ENCODE data around the gene PI4K2B. TPM values are rescaled to one million over a fixed set of nuclear protein-coding genes. Genes with fewer than 3 reads are reported as not detected.
A peak's percentile ranks its signal among the peaks of the same experiment; 100 is the strongest.

The PI4K2B gene
- polyA plus RNA-seq (2013) = 17.8 TPM

DNA sequence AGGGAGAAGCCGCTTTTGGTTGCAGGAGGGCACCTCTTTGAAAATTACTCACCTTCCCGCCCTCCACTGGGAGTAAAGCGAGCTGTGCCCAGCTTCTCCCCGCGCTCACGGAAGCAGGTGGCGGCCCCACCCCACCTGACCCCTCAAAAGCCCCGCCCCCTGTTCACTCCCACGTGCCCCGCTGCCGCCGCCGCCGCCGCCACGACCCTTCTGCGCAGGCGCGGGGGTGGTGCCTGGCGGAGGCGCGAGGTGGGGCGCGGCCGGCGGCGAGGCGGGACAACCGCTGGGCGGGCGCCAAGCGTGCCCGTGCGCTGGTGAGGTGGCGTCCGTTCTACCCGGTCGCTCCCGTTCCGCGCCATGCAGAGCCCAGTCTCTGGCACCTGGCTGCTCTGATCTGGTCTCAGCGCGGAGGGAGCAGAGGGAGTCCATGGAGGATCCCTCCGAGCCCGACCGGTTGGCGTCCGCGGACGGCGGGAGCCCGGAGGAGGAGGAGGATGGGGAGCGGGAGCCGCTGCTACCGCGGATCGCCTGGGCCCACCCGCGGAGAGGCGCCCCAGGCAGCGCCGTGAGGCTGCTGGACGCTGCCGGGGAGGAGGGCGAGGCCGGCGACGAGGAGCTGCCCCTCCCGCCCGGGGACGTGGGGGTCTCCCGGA lies at the start of gene PI4K2B:
PI4K2B (plus strand) TSS at position 297 of the 653 bp plus-strand sequence; CDS start at position 428, 131 bp downstream.
- Histone ChIP-seq H3K27ac (ENCODE audit: insufficient read depth in 1 of 2, low read depth in 1 of 2, low read length in 2 of 2, poor library complexity in 1 of 2, severe bottlenecking in 2 of 2) (peak within 1 kb of the TSS; percentile 59 to 74), H3K4me3 (ENCODE audit: control insufficient read depth in 1 of 7, extremely low read depth in 1 of 7, insufficient read depth in 4 of 7, low read depth in 2 of 7, low read length in 6 of 7) (peak within 1 kb of the TSS; percentile 81 to 97 (median 93)), H3K9me3 (ENCODE audit: control extremely low read depth in 1 of 5, control insufficient read depth in 4 of 5, insufficient read depth in 2 of 5, low read depth in 1 of 5, low read length in 4 of 5) (peaks cover 7 to 18% (median 10%) of the 10 kb centered on the region in 5 experiments), H3K4me1 (ENCODE audit: control extremely low read depth in 1 of 4, control insufficient read depth in 4 of 4, insufficient read depth in 4 of 4, low read length in 3 of 4) (peaks cover 8 to 31% (median 17%) of the 10 kb centered on the region in 4 experiments), H3K36me3 (ENCODE audit: control insufficient read depth in 4 of 4, insufficient read depth in 4 of 4, low read length in 3 of 4) (peaks cover 0 to 2% (median 0%) of the 10 kb centered on the region in 4 experiments), H3K27me3 (replicated peaks in 2 of 5; ENCODE audit: control insufficient read depth in 4 of 5, insufficient read depth in 5 of 5, low read length in 4 of 5) (no peaks in the 10 kb centered on the region)
- CTCF ChIA-PET = interaction anchor here (1.0 to 1.5 kb wide), 3 partner anchors 19 to 77 kb away, joined by 3 to 4 read pairs (median 3); no protein-coding TSS in a partner anchor
- POLR2A ChIA-PET = interaction anchor here (0.6 kb wide), 1 partner anchor 54 kb away, joined by 4 read pairs; no protein-coding TSS in a partner anchor
- 3% methylated on average over 39 of the region's 72 CpGs for WGBS (ENCODE audit: insufficient coverage)
- DNase-seq = peak; percentile 89 to 95 (median 94)

DNA sequence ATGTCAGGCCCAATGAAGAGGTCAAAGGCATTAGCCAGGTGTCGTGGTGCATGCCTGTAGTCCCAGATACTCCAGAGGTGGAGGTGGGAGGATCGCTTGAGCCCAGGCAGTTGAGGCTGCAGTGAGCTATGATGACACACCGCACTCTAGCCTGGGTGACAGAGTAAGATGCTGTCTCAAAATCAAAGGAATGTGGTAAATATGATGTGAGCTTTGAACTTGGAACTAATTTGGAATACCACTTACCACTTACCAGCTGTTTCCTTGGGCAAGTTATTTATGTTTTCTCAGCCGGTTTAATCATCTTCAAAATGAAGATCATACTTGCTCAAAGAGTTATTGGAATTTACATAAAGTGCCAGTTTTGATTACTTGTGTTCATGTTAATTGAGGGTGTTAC lies 49.8 kb upstream of the PI4K2B start:
- ChIA-PET POLR2A (no interaction called here), CTCF (interaction anchor here (0.7 kb wide), 1 partner anchor 11 kb away, joined by 3 read pairs; no protein-coding TSS in a partner anchor)
- no peaks in the 10 kb centered on the region for H3K27me3 ChIP-seq (replicated peaks in 2 of 5; ENCODE audit: control insufficient read depth in 4 of 5, insufficient read depth in 5 of 5, low read length in 4 of 5)
- H3K27ac ChIP-seq (ENCODE audit: insufficient read depth in 1 of 2, low read depth in 1 of 2, low read length in 2 of 2, poor library complexity in 1 of 2, severe bottlenecking in 2 of 2) = no peak overlapping the region
- no peaks in the 10 kb centered on the region for H3K9me3 ChIP-seq (ENCODE audit: control extremely low read depth in 1 of 5, control insufficient read depth in 4 of 5, insufficient read depth in 2 of 5, low read depth in 1 of 5, low read length in 4 of 5)
- WGBS (ENCODE audit: insufficient coverage) = 97% methylated on average over 3 of the region's 4 CpGs
- DNase-seq = no peak
- no peaks in the 10 kb centered on the region for H3K36me3 ChIP-seq (ENCODE audit: control insufficient read depth in 4 of 4, insufficient read depth in 4 of 4, low read length in 3 of 4)
- no peak overlapping the region for H3K4me3 ChIP-seq (ENCODE audit: control insufficient read depth in 1 of 7, extremely low read depth in 1 of 7, insufficient read depth in 4 of 7, low read depth in 2 of 7, low read length in 6 of 7)
- H3K4me1 ChIP-seq (ENCODE audit: control extremely low read depth in 1 of 4, control insufficient read depth in 4 of 4, insufficient read depth in 4 of 4, low read length in 3 of 4) = no peaks in the 10 kb centered on the region

DNA sequence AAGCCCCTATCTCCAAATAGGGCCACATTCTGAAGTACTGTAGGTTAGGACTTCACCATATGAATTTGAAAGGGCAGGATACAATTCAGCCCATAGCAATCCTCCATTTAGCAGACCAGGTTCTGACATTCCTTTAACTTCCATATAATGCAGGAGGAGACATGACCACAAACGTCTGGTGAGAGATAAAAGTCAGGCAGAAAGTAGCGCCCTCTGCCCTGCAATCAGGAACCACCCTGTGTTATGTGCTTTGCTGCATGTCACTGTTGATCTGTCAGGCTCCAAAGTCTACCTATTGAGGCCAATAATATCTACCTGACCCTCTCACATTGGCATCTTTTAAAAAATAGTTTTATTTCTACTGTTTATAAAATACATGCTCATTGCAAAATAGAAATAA lies 43.4 kb upstream of the PI4K2B start:
- CTCF ChIA-PET = no interaction called here
- Histone ChIP-seq H3K9me3 (ENCODE audit: control extremely low read depth in 1 of 5, control insufficient read depth in 4 of 5, insufficient read depth in 2 of 5, low read depth in 1 of 5, low read length in 4 of 5) (no peaks in the 10 kb centered on the region), H3K4me1 (ENCODE audit: control extremely low read depth in 1 of 4, control insufficient read depth in 4 of 4, insufficient read depth in 4 of 4, low read length in 3 of 4) (no peaks in the 10 kb centered on the region), H3K27ac (ENCODE audit: insufficient read depth in 1 of 2, low read depth in 1 of 2, low read length in 2 of 2, poor library complexity in 1 of 2, severe bottlenecking in 2 of 2) (no peak overlapping the region), H3K4me3 (ENCODE audit: control insufficient read depth in 1 of 7, extremely low read depth in 1 of 7, insufficient read depth in 4 of 7, low read depth in 2 of 7, low read length in 6 of 7) (no peak overlapping the region), H3K27me3 (replicated peaks in 2 of 5; ENCODE audit: control insufficient read depth in 4 of 5, insufficient read depth in 5 of 5, low read length in 4 of 5) (no peaks in the 10 kb centered on the region), H3K36me3 (ENCODE audit: control insufficient read depth in 4 of 4, insufficient read depth in 4 of 4, low read length in 3 of 4) (peaks cover 0 to 2% (median 0%) of the 10 kb centered on the region in 4 experiments)
- POLR2A ChIA-PET = no interaction called here
- WGBS (ENCODE audit: insufficient coverage) = 83% methylated on average over 2 of the region's 2 CpGs
- no peak for DNase-seq

DNA sequence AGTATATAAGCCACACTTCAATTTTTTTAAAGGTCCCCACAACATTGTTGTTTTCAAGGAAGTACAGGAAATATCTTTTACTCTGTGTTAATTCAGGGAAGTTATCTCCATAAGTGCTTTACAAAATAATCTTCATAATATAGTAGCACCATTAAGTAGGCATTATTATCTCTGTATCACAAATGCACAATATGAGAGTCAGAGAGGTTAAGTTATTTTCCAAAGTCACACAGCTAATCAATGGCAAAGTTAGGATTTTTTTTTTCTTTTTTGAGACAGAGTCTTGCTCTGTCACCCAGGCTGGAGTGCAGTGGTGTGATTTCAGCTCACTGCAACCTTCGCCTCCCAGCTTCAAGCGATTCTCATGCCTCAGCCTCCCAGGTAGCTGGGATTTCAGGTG lies 35.1 kb upstream of the PI4K2B start:
- H3K36me3 ChIP-seq (ENCODE audit: control insufficient read depth in 4 of 4, insufficient read depth in 4 of 4, low read length in 3 of 4) = peaks cover 0 to 7% (median 2%) of the 10 kb centered on the region in 4 experiments
- ChIA-PET CTCF (interaction anchor here (1.5 to 1.6 kb wide), 2 partner anchors 13 to 19 kb away, joined by 3 to 5 read pairs; no protein-coding TSS in a partner anchor), POLR2A (no interaction called here)
- WGBS (ENCODE audit: insufficient coverage) = no CpG with 5 or more reads among the region's 2 CpGs
- DNase-seq = no peak
- no peaks in the 10 kb centered on the region for H3K27me3 ChIP-seq (replicated peaks in 2 of 5; ENCODE audit: control insufficient read depth in 4 of 5, insufficient read depth in 5 of 5, low read length in 4 of 5)
- H3K9me3 ChIP-seq (ENCODE audit: control extremely low read depth in 1 of 5, control insufficient read depth in 4 of 5, insufficient read depth in 2 of 5, low read depth in 1 of 5, low read length in 4 of 5) = peaks cover 0 to 5% (median 0%) of the 10 kb centered on the region in 5 experiments
- H3K4me1 ChIP-seq (ENCODE audit: control extremely low read depth in 1 of 4, control insufficient read depth in 4 of 4, insufficient read depth in 4 of 4, low read length in 3 of 4) = no peaks in the 10 kb centered on the region
- no peak overlapping the region for H3K27ac ChIP-seq (ENCODE audit: insufficient read depth in 1 of 2, low read depth in 1 of 2, low read length in 2 of 2, poor library complexity in 1 of 2, severe bottlenecking in 2 of 2)
- no peak overlapping the region for H3K4me3 ChIP-seq (ENCODE audit: control insufficient read depth in 1 of 7, extremely low read depth in 1 of 7, insufficient read depth in 4 of 7, low read depth in 2 of 7, low read length in 6 of 7)

DNA sequence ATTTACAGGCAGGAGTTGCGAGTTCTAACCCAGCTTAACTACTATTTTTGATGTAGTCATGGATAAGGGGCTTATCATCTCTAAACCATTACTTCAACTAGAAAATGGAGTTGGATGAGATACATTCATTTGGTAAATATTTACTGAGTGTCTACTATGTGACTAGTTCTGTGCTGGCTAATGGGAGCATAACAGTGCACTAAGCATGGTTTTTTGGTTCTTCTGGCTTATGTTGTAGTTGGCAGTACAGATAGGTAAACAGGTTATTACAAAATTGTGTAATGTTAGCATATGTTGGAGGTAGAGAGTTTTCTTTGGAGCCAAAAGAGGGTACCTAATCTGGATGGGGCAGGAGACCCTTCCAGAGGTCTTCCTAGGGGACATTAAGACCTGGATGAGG lies 25.8 kb upstream of the PI4K2B start:
- no peak overlapping the region for H3K27ac ChIP-seq (ENCODE audit: insufficient read depth in 1 of 2, low read depth in 1 of 2, low read length in 2 of 2, poor library complexity in 1 of 2, severe bottlenecking in 2 of 2)
- WGBS (ENCODE audit: insufficient coverage) = no CpG with 5 or more reads among the region's 1 CpG

DNA sequence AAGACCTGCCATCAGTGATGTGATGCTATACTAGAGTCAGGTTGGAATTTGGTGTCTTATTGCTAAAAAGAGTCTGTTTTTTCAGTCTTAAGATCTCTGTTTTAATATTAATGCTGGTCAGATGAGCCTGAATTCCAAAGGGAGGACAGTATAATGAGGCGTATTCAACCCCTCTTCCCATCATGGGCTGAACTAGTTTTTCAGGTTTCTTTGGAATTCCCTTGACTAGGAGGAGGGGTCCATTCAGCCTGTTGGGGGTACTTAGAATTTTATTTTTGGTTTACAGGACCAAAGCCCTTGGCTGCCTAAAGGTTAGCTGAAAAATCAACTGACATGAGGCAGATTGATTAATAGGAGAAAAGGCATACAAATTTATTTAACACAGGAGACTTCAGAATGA lies 24.1 kb upstream of the PI4K2B start:
- WGBS (ENCODE audit: insufficient coverage) = no CpG with 5 or more reads among the region's 1 CpG

More for the DNA sequence above, 25.8 kb upstream of the PI4K2B start:
- Histone ChIP-seq H3K4me1 (ENCODE audit: control extremely low read depth in 1 of 4, control insufficient read depth in 4 of 4, insufficient read depth in 4 of 4, low read length in 3 of 4) (no peaks in the 10 kb centered on the region), H3K27me3 (replicated peaks in 2 of 5; ENCODE audit: control insufficient read depth in 4 of 5, insufficient read depth in 5 of 5, low read length in 4 of 5) (no peaks in the 10 kb centered on the region), H3K36me3 (ENCODE audit: control insufficient read depth in 4 of 4, insufficient read depth in 4 of 4, low read length in 3 of 4) (no peaks in the 10 kb centered on the region), H3K9me3 (ENCODE audit: control extremely low read depth in 1 of 5, control insufficient read depth in 4 of 5, insufficient read depth in 2 of 5, low read depth in 1 of 5, low read length in 4 of 5) (peaks cover 0 to 17% (median 7%) of the 10 kb centered on the region in 5 experiments), H3K4me3 (ENCODE audit: control insufficient read depth in 1 of 7, extremely low read depth in 1 of 7, insufficient read depth in 4 of 7, low read depth in 2 of 7, low read length in 6 of 7) (no peak overlapping the region)
- no peak for DNase-seq
- CTCF ChIA-PET = no interaction called here
- POLR2A ChIA-PET = no interaction called here

DNA sequence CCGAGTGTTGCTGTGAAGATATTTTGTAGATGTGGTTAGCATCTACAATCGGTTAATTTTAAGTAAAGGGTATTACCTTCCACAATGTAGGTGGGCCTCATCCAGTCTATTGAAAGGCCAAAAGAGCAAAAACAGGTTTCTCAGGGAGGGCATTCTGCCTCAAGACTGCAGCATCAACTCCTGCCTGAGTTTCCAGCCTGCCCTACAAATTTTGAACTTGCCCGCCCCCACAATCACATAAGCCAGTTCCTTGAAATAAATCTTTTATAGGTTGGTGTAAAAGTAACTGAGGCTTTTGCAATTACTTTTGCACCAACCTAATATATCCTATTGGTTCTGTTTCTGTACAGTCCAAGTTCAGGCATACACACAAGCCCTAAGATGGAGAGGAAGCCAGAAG lies 22.1 kb upstream of the PI4K2B start:
- Histone ChIP-seq H3K27me3 (replicated peaks in 2 of 5; ENCODE audit: control insufficient read depth in 4 of 5, insufficient read depth in 5 of 5, low read length in 4 of 5) (no peaks in the 10 kb centered on the region), H3K4me3 (ENCODE audit: control insufficient read depth in 1 of 7, extremely low read depth in 1 of 7, insufficient read depth in 4 of 7, low read depth in 2 of 7, low read length in 6 of 7) (no peak overlapping the region), H3K9me3 (ENCODE audit: control extremely low read depth in 1 of 5, control insufficient read depth in 4 of 5, insufficient read depth in 2 of 5, low read depth in 1 of 5, low read length in 4 of 5) (peaks cover 0 to 26% (median 7%) of the 10 kb centered on the region in 5 experiments), H3K36me3 (ENCODE audit: control insufficient read depth in 4 of 4, insufficient read depth in 4 of 4, low read length in 3 of 4) (no peaks in the 10 kb centered on the region), H3K4me1 (ENCODE audit: control extremely low read depth in 1 of 4, control insufficient read depth in 4 of 4, insufficient read depth in 4 of 4, low read length in 3 of 4) (no peaks in the 10 kb centered on the region), H3K27ac (ENCODE audit: insufficient read depth in 1 of 2, low read depth in 1 of 2, low read length in 2 of 2, poor library complexity in 1 of 2, severe bottlenecking in 2 of 2) (no peak overlapping the region)
- POLR2A ChIA-PET = no interaction called here
- CTCF ChIA-PET = no interaction called here
- no CpG with 5 or more reads among the region's 3 CpGs for WGBS (ENCODE audit: insufficient coverage)
- no peak for DNase-seq

More for the DNA sequence above, 24.1 kb upstream of the PI4K2B start:
- H3K36me3 ChIP-seq (ENCODE audit: control insufficient read depth in 4 of 4, insufficient read depth in 4 of 4, low read length in 3 of 4) = no peaks in the 10 kb centered on the region
- H3K27ac ChIP-seq (ENCODE audit: insufficient read depth in 1 of 2, low read depth in 1 of 2, low read length in 2 of 2, poor library complexity in 1 of 2, severe bottlenecking in 2 of 2) = no peak overlapping the region
- POLR2A ChIA-PET = no interaction called here
- CTCF ChIA-PET = no interaction called here
- DNase-seq = no peak
- H3K27me3 ChIP-seq (replicated peaks in 2 of 5; ENCODE audit: control insufficient read depth in 4 of 5, insufficient read depth in 5 of 5, low read length in 4 of 5) = no peaks in the 10 kb centered on the region
- H3K4me1 ChIP-seq (ENCODE audit: control extremely low read depth in 1 of 4, control insufficient read depth in 4 of 4, insufficient read depth in 4 of 4, low read length in 3 of 4) = no peaks in the 10 kb centered on the region
- no peak overlapping the region for H3K4me3 ChIP-seq (ENCODE audit: control insufficient read depth in 1 of 7, extremely low read depth in 1 of 7, insufficient read depth in 4 of 7, low read depth in 2 of 7, low read length in 6 of 7)
- H3K9me3 ChIP-seq (ENCODE audit: control extremely low read depth in 1 of 5, control insufficient read depth in 4 of 5, insufficient read depth in 2 of 5, low read depth in 1 of 5, low read length in 4 of 5) = peaks cover 0 to 24% (median 7%) of the 10 kb centered on the region in 5 experiments

All from common myeloid progenitor, CD34-positive (primary cell).